OCI-LY3 (cell line): ENCODE measurements around the gene RUNX2.

Source experiments
- H2AFZ ChIP-seq: fragments of 200-600, 300-600 bp; shearing (Covaris generic); 2 replicates; pipeline ENCODE4 v1.6.0; 2014; ENCODE audit warnings: antibody characterized with exemption, low read depth, low read length
- H3K27ac ChIP-seq: fragments of 200-600, 300-600 bp; sonication (generic); 2 replicates; pipeline ENCODE4 v1.5.1; 2014; ENCODE audit warnings: mild to moderate bottlenecking, low read length, moderate library complexity, mixed read lengths
- H3K27me3 ChIP-seq: fragments of 200-600, 300-600 bp; sonication (generic); 2 replicates; pipeline ENCODE4 v1.6.1; 2014; ENCODE audit warnings: low read depth, low read length, mixed read lengths
- H3K36me3 ChIP-seq: fragments of 200-600, 300-600 bp; sonication (generic); replicated peaks from 2 replicates; pipeline ENCODE3; 2014; ENCODE audit warnings: low read depth, low read length, mixed read lengths
- H3K4me1 ChIP-seq: fragments of 300-600, 200-600 bp; sonication (generic); 2 replicates; pipeline ENCODE4 v1.6.1; 2014; ENCODE audit warnings: low read length, mixed read lengths
- H3K4me2 ChIP-seq: fragments of 200-600, 300-600 bp; sonication (generic); 2 replicates; pipeline ENCODE4 v1.6.1; 2014; ENCODE audit warnings: low read length, mixed read lengths
- H3K4me3 ChIP-seq: fragments of 300-600, 200-600 bp; sonication (generic); 2 replicates; pipeline ENCODE4 v1.5.1; 2014; ENCODE audit warnings: antibody characterized with exemption, mild to moderate bottlenecking, low read length, moderate library complexity
- H3K79me2 ChIP-seq: fragments of 300-600, 200-600 bp; shearing (Covaris generic); 2 replicates; pipeline ENCODE4 v1.6.1; 2014; ENCODE audit warnings: mild to moderate bottlenecking, low read length, mixed read lengths
- H3K9ac ChIP-seq: fragments of 300-600, 200-600 bp; shearing (Covaris generic); 2 replicates; pipeline ENCODE4 v1.6.0; 2014; ENCODE audit warnings: mild to moderate bottlenecking, low read length, moderate library complexity
- H3K9me3 ChIP-seq: fragments of 200-600, 300-600 bp; shearing (Covaris generic); 2 replicates; pipeline ENCODE4 v1.6.1; 2014; ENCODE audit warnings: low read length, mixed read lengths; ENCODE audit not compliant: insufficient read depth
- H4K20me1 ChIP-seq: fragments of 200-600, 300-600 bp; sonication (generic); 2 replicates; pipeline ENCODE4 v1.6.1; 2016; ENCODE audit warnings: low read length, mixed read lengths; ENCODE audit not compliant: insufficient read depth
- EZH2phosphoT487 ChIP-seq: fragments of 200-600 bp; shearing (Covaris generic); IDR thresholded peaks from 2 replicates; pipeline ENCODE4 v1.6.1; 2018; ENCODE audit warnings: antibody characterized with exemption, mixed run types, low read depth
- TF ChIP-seq, protein P1 (sequence below): fragments of 200-600, 300-600 bp; sonication (generic); IDR thresholded peaks from 2 replicates; pipeline ENCODE4 v1.5.1; 2014; ENCODE audit warnings: antibody characterized with exemption, low read length, low read depth

RUNX2 gene

DNA sequence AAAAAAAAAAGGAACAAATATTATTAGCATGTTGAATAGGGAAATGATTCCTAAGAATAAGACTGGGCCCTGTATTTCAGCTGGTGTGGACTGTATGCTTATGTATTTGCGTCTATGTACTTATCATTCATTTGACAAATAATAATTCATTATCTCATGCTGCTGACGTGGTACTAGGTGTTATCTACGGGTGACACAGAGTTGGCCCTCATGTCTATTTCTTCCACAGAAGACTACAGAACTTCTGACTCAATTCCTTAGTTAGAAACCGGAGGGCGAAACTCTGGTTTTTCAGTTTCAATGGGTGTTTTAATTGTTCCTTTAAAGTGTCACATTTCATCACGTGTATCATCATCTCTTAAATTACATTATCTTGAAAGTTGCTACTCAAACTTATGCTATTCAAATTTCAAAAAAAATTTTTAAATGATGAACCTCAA, 381.7 kb downstream of the RUNX2 start:
- peaks cover 82% of the 10 kb centered on the region for H3K4me1 ChIP-seq
- H3K9ac ChIP-seq, result peak overlapping the region; percentile 18; the same call in 1 of the 2 replicates
- H3K27ac ChIP-seq, result peak overlapping the region; percentile 64
- H4K20me1 ChIP-seq, result no peaks in the 10 kb centered on the region; the same call in 1 of the 2 replicates
- peaks cover 59% of the 10 kb centered on the region for H3K27me3 ChIP-seq
- H3K79me2 ChIP-seq, result no peaks in the 10 kb centered on the region
- peak overlapping the region; percentile 79 for H3K4me2 ChIP-seq
- H2AFZ ChIP-seq, result no peak overlapping the region
- H3K36me3 ChIP-seq, result peaks cover 3% of the 10 kb centered on the region
- no peaks in the 10 kb centered on the region for H3K9me3 ChIP-seq
- H3K4me3 ChIP-seq, result peak overlapping the region; percentile 52
- TF ChIP-seq, protein P1, sequence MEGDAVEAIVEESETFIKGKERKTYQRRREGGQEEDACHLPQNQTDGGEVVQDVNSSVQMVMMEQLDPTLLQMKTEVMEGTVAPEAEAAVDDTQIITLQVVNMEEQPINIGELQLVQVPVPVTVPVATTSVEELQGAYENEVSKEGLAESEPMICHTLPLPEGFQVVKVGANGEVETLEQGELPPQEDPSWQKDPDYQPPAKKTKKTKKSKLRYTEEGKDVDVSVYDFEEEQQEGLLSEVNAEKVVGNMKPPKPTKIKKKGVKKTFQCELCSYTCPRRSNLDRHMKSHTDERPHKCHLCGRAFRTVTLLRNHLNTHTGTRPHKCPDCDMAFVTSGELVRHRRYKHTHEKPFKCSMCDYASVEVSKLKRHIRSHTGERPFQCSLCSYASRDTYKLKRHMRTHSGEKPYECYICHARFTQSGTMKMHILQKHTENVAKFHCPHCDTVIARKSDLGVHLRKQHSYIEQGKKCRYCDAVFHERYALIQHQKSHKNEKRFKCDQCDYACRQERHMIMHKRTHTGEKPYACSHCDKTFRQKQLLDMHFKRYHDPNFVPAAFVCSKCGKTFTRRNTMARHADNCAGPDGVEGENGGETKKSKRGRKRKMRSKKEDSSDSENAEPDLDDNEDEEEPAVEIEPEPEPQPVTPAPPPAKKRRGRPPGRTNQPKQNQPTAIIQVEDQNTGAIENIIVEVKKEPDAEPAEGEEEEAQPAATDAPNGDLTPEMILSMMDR, result no peak
- 0 out of 2 replicates have a peak, but pooled peaks have one; percentile 26 for TF ChIP-seq EZH2phosphoT487

DNA sequence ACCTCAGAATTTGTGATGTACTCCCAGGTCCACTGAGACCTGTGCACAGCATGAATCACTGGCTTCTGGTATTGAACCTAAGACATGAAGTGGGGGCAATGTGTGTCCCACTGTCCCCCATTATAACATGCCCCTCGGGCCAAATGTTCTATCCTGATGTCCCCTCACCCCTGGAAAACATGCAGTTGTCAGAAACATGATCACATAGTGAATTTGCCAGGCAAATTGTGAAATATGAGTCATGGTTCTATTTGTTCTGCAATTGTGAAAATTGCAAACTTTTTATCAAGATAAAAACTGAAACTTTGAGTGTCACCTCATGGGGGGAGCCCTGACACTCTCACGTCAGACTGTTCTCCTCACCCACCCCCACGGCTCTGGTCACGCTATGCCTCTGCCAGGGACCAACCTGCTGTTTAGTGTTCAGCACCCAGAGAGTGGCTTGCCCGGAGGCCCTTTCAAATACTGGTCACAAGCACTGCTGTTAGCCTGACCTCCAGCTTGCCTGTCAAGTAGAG, 382.2 kb downstream of the RUNX2 start:
- Histone ChIP-seq H3K9ac (peak overlapping the region; percentile 38; the same call in 1 of the 2 replicates), H3K4me3 (peak overlapping the region; percentile 52), H3K27me3 (peaks cover 59% of the 10 kb centered on the region), H4K20me1 (peaks cover 4% of the 10 kb centered on the region; the same call in 1 of the 2 replicates), H3K4me2 (peak overlapping the region; percentile 79), H3K79me2 (no peaks in the 10 kb centered on the region), H3K4me1 (peaks cover 80% of the 10 kb centered on the region), H2AFZ (no peak overlapping the region), H3K27ac (peak overlapping the region; percentile 64), H3K9me3 (no peaks in the 10 kb centered on the region), H3K36me3 (peaks cover 3% of the 10 kb centered on the region)
- TF ChIP-seq, protein P1, result no peak
- TF ChIP-seq EZH2phosphoT487, result no peak

DNA sequence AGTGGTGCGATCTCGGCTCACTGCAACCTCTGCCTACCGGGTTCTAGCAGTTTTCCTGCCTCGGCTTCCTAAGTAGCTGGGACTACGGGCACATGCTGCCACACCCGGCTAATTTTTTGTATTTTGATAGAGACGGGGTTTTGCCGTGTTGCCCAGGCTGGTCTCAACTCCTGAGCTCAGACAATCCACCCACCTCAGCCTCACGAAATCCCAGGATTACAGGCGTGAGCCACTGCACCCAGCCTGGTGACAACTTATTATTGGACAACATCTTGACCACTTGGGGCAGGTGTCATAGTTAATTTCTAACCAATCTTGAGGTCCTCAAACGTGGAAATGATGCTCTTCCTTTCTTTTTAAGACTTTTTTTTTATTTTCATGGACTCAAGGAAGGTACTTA, 383.9 kb downstream of the RUNX2 start:
- Histone ChIP-seq H2AFZ (no peak overlapping the region), H3K79me2 (no peaks in the 10 kb centered on the region), H3K4me1 (peaks cover 63% of the 10 kb centered on the region), H3K9me3 (no peaks in the 10 kb centered on the region), H3K9ac (no peak overlapping the region), H3K4me3 (no peak overlapping the region), H4K20me1 (peaks cover 4% of the 10 kb centered on the region; the same call in 1 of the 2 replicates), H3K36me3 (peaks cover 3% of the 10 kb centered on the region), H3K4me2 (no peak overlapping the region), H3K27ac (no peak overlapping the region), H3K27me3 (peaks cover 72% of the 10 kb centered on the region)
- no peak for TF ChIP-seq EZH2phosphoT487
- TF ChIP-seq, protein P1, result no peak

DNA sequence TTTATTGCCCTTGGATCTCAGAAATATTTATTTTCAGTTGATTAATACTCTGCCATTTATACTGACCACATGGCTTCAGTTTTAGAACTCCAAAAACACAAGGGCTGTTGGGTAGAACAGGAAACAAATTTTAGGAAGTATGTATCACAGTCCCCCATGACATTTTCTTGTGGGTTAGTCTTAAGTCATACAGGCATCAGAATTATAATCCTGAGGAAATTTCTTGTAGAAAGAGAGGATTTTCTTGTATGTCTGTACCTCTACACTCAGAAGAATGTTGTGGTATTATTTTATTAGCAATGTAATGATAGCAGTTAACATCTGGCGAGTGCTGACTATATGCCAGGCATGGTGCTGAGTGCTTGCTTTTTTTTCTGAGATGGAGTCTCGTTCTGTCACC, 384.7 kb downstream of the RUNX2 start:
- Histone ChIP-seq H3K27ac (no peak overlapping the region), H3K9ac (no peak overlapping the region), H3K9me3 (no peaks in the 10 kb centered on the region), H3K4me1 (peaks cover 56% of the 10 kb centered on the region), H3K4me2 (no peak overlapping the region), H3K36me3 (peaks cover 3% of the 10 kb centered on the region), H4K20me1 (peaks cover 4% of the 10 kb centered on the region; the same call in 1 of the 2 replicates), H3K4me3 (no peak overlapping the region), H2AFZ (no peak overlapping the region), H3K27me3 (peaks cover 80% of the 10 kb centered on the region), H3K79me2 (no peaks in the 10 kb centered on the region)
- no peak for TF ChIP-seq EZH2phosphoT487
- TF ChIP-seq, protein P1, result no peak
